GM18868 (cell line): ENCODE results near the gene PIK3R2.

Source experiments
- ATAC-seq: cut with Tn5 transposase; IDR thresholded peaks from one replicate; pipeline ENCODE4 v1.9.1; 2021; ENCODE audit warnings: mild to moderate bottlenecking, moderate library complexity; ENCODE audit not compliant: unreplicated experiment

PIK3R2 gene

GRCh38 chr19:18122860-18123795 lies 29.8 kb upstream of the PIK3R2 start:
- ATAC-seq, result no peak

- no peak for ATAC-seq
Measured at GRCh38 chr19:18123819-18124218, 29.1 kb upstream of the PIK3R2 start.

- no peak for ATAC-seq
Measured at GRCh38 chr19:18126097-18126496, 26.9 kb upstream of the PIK3R2 start.

- ATAC-seq, result no peak
Measured at GRCh38 chr19:18128044-18128443, 24.9 kb upstream of the PIK3R2 start.

GRCh38 chr19:18128805-18129204 lies 24.2 kb upstream of the PIK3R2 start:
- no peak for ATAC-seq

GRCh38 chr19:18130523-18131242 lies 22.3 kb upstream of the PIK3R2 start:
- ATAC-seq, result no peak

- ATAC-seq, result no peak
Measured at GRCh38 chr19:18131841-18132596, 20.9 kb upstream of the PIK3R2 start.

- ATAC-seq, result no peak
Measured at GRCh38 chr19:18135712-18136584, 17.0 kb upstream of the PIK3R2 start.

GRCh38 chr19:18137242-18137641 lies 15.7 kb upstream of the PIK3R2 start:
- ATAC-seq, result no peak

GRCh38 chr19:18137657-18138339 lies 15.2 kb upstream of the PIK3R2 start:
- ATAC-seq, result no peak

GRCh38 chr19:18140473-18140872 lies 12.5 kb upstream of the PIK3R2 start:
- no peak for ATAC-seq

GRCh38 chr19:18141031-18141430 lies 11.9 kb upstream of the PIK3R2 start:
- ATAC-seq, result no peak

- ATAC-seq, result no peak
Measured at GRCh38 chr19:18143902-18144301, 9.1 kb upstream of the PIK3R2 start.

- no peak for ATAC-seq
Measured at GRCh38 chr19:18144361-18144760, 8.6 kb upstream of the PIK3R2 start.

- no peak for ATAC-seq
Measured at GRCh38 chr19:18144906-18145305, 8.1 kb upstream of the PIK3R2 start.

GRCh38 chr19:18145391-18145999 lies 7.5 kb upstream of the PIK3R2 start:
- no peak for ATAC-seq

GRCh38 chr19:18147396-18147795 lies 5.6 kb upstream of the PIK3R2 start:
- ATAC-seq, result no peak

- ATAC-seq, result no peak
Measured at GRCh38 chr19:18149596-18149975, 3.4 kb upstream of the PIK3R2 start.
